GM12892 (cell line): ENCODE measurements around the gene PEX26.

Experiments used
- POLR2A ChIP-seq: IDR thresholded peaks from 2 replicates; pipeline ENCODE4 v1.6.1; 2011; ENCODE audit warnings: low read depth, low read length, control low read depth
- POLR2AphosphoS5 ChIP-seq: IDR thresholded peaks from 2 replicates; pipeline ENCODE4 v1.6.1; 2011; ENCODE audit warnings: low read depth, low read length, control low read depth

GRCh38 chr22:18109410-18110193 lies 31.8 kb downstream of the PEX26 start:
- TF ChIP-seq POLR2A = no peak
- no peak for TF ChIP-seq POLR2AphosphoS5
